Right lobe of liver (tissue), 6 donors: Measurements from ENCODE around the gene RAB34. TPM values are rescaled to one million over a fixed set of nuclear protein-coding genes. Genes with fewer than 3 reads are reported as not detected.

Experiments
- ATAC-seq, 4 donors: fragments of 200-7000 bp; cut with Tn5 transposase; one replicate each; pipeline ENCODE4 v1.9.1; 2020; ENCODE audit warnings: mild to moderate bottlenecking in 4 of 4, moderate library complexity in 4 of 4
- DNase-seq, 3 donors: peaks; one replicate each; pipeline ENCODE4 v3.0.0-alpha.2; 2020
- H3K27ac ChIP-seq, 3 donors: fragments of 200-600 bp; one replicate each; pipeline ENCODE4 v1.8.0; 2022
- H3K27me3 ChIP-seq, 2 donors: fragments of 200-600 bp; one replicate each; pipeline ENCODE4 v1.8.0; 2022
- H3K36me3 ChIP-seq, 4 donors: fragments of 200-600 bp; sonication (generic) in 1 of 4; one replicate each; pipeline versions ENCODE4 v1.5.1 to v1.8.0; 2017 to 2022; ENCODE audit warnings: control low read depth in 1 of 4
- H3K4me1 ChIP-seq, 4 donors: fragments of 200-600 bp; sonication (generic) in 1 of 4; one replicate each; pipeline versions ENCODE4 v1.5.1 to v1.8.0; 2017 to 2022; ENCODE audit warnings: control low read depth in 1 of 4
- H3K4me3 ChIP-seq, 3 donors: fragments of 200-600 bp; one replicate each; pipeline ENCODE4 v1.8.0; 2022
- H3K9me3 ChIP-seq, 4 donors: fragments of 200-600 bp; sonication (generic) in 1 of 4; one replicate each; pipeline versions ENCODE4 v1.5.1 to v1.8.0; 2017 to 2022; ENCODE audit warnings: control low read depth in 1 of 4
- CTCF ChIP-seq, 4 donors: fragments of 200-600 bp in 3 of 4; fragments of 450-650 bp in 1 of 4; IDR thresholded peaks; one replicate each; pipeline versions ENCODE4 v1.5.1 to v1.8.0; 2016 to 2022; ENCODE audit warnings: antibody characterized with exemption in 4 of 4, mild to moderate bottlenecking in 2 of 4
- POLR2A ChIP-seq: fragments of 450-650 bp; IDR thresholded peaks from one replicate; pipeline ENCODE4 v1.6.1; 2017; ENCODE audit warnings: antibody characterized with exemption, mild to moderate bottlenecking
- WGBS: methylation state at CpG from one replicate; pipeline ENCODE4 v1.1.6; 2018; ENCODE audit warnings: low coverage, low lambda C conversion rate; ENCODE audit not compliant: insufficient coverage; ENCODE audit errors: missing lambda C conversion rate; 5-methylcytosine and 5-hydroxymethylcytosine counted together
- intact Hi-C, 2 donors: fragments of 100-400 bp; cut with DNase I; formaldehyde crosslinking; loops; one replicate each; pipeline versions ENCODE4 v1.11.2 to v1.14.1; 2022
- total RNA-seq, 6 experiments: library from RNA; depleted of rRNA in 2 of 6; stranded (reverse); fragments of >200 nt in 2 of 6; fragmentation: NEBNext Ultra II Directional in 3 of 6; extraction: Animal tissue kit (Norgen Biotek cat#: 25700) in 3 of 6; gene quantifications; one replicate each; pipeline versions ENCODE4 v1.1.0 to v1.2.4, GENCODE V29; 2016 to 2023
- donor health status: DM: no; HTN: yes; CAD: no.
- donor health status: DM: no; HTN: no; CAD: no.
- donor health status: DM: no; HTN: no; CAD: no.
- donor health status: DM: no; HTN: yes; CAD: no.
- donor health status: DM: no; HTN: yes; CAD: no.

The RAB34 gene
- total RNA-seq, 6 experiments from 2014 or later = 2.5 to 12.5 (median 4.7) TPM

GRCh38 chr17:28756049-28756804 is 38.6 kb upstream of the RAB34 start:
- Histone ChIP-seq H3K9me3 (no peaks in the 10 kb centered on the region), H3K4me3 (no peak overlapping the region), H3K4me1 (peaks cover 0 to 5% (median 0%) of the 10 kb centered on the region in 4 donors), H3K27ac (no peak overlapping the region), H3K36me3 (peaks cover 0 to 12% (median 3%) of the 10 kb centered on the region in 4 donors), H3K27me3 (no peaks in the 10 kb centered on the region)
- DNase-seq = no peak
- 68% methylated on average over 5 of the region's 5 CpGs for WGBS
- ATAC-seq = peak in 1 of 4 donors; percentile 16
- intact Hi-C loops = loop anchor here (10.0 kb wide), 1 partner anchor 159 kb away; no protein-coding TSS in a partner anchor
- TF ChIP-seq POLR2A (no peak), CTCF (IDR thresholded peaks at IDR 0.05) (no peak)

DNA sequence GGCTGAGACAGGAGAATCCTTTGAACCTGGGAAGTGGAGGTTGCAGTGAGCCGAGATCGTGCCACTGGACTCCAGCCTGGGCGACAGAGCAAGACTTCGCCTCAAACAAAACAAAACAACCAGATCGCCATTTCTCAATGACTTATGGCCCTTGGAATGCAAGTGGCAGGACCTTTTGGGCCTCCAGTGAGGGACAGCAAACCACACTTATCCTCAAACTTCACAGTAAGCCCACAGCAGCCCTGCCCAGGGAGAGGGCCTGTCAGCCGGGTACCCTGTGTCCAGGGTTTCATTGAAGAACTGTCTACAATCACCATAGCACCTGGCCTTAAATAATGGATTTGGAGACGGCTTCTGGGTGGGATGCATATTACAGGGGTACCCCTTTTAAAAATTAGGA is 37.8 kb upstream of the RAB34 start:
- Histone ChIP-seq H3K9me3 (no peaks in the 10 kb centered on the region), H3K27me3 (no peaks in the 10 kb centered on the region), H3K4me3 (no peak overlapping the region), H3K4me1 (no peaks in the 10 kb centered on the region), H3K27ac (no peak overlapping the region), H3K36me3 (peaks cover 0 to 20% (median 5%) of the 10 kb centered on the region in 4 donors)
- WGBS = 75% methylated on average over 2 of the region's 7 CpGs
- no peak for DNase-seq
- no peak for ATAC-seq
- TF ChIP-seq POLR2A = no peak
- intact Hi-C loops = loop anchor here (10.0 kb wide), 1 partner anchor 159 kb away; no protein-coding TSS in a partner anchor

DNA sequence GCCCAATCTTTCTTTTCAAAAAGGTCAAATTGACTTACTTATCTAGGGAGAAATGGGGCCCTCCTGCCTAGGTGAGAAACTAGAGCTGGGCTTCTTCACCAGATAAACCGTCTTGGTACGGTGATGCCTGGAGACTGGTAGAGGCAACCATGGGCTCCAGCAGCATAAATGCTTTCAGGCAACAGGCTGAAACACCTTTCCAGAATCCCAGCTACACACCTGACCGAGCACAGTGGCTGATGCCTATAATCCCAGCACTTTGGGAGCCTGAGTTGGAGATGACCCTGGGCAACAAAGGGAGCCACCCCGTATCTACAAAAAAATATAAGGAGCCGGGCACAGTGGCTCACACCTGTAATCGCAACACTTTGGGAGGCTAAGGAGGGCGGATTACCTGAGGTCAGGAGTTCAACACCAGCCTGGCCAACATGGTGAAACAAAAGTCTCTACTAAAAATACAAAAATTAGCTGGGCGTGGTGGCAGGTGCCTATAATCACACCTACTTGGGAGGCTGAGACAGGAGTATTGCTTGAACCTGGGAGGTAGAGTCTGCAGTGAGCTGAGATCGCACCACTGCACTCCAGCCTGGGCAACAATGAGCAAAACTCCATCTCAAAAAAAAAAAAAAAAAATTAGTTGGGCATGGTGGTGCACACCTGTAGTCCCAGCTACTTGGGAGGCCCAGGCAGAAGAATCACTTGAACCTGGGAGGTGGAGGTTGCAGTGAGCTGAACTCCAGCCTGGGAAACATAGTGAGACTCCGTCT is 34.1 kb upstream of the RAB34 start:
- H3K4me1 ChIP-seq = peaks cover 0 to 7% (median 2%) of the 10 kb centered on the region in 4 donors
- H3K27me3 ChIP-seq = no peaks in the 10 kb centered on the region
- H3K9me3 ChIP-seq = no peaks in the 10 kb centered on the region
- intact Hi-C loops = loop anchor here (10.0 kb wide), 1 partner anchor 163 kb away; no protein-coding TSS in a partner anchor
- no peak overlapping the region for H3K27ac ChIP-seq
- DNase-seq (no peak), ATAC-seq (no peak)
- TF ChIP-seq CTCF (IDR thresholded peaks at IDR 0.05) = no peak
- no peak for TF ChIP-seq POLR2A
- H3K36me3 ChIP-seq = peaks cover 5 to 45% (median 16%) of the 10 kb centered on the region in 4 donors
- H3K4me3 ChIP-seq = no peak overlapping the region
- 93% methylated on average over 6 of the region's 10 CpGs for WGBS

DNA sequence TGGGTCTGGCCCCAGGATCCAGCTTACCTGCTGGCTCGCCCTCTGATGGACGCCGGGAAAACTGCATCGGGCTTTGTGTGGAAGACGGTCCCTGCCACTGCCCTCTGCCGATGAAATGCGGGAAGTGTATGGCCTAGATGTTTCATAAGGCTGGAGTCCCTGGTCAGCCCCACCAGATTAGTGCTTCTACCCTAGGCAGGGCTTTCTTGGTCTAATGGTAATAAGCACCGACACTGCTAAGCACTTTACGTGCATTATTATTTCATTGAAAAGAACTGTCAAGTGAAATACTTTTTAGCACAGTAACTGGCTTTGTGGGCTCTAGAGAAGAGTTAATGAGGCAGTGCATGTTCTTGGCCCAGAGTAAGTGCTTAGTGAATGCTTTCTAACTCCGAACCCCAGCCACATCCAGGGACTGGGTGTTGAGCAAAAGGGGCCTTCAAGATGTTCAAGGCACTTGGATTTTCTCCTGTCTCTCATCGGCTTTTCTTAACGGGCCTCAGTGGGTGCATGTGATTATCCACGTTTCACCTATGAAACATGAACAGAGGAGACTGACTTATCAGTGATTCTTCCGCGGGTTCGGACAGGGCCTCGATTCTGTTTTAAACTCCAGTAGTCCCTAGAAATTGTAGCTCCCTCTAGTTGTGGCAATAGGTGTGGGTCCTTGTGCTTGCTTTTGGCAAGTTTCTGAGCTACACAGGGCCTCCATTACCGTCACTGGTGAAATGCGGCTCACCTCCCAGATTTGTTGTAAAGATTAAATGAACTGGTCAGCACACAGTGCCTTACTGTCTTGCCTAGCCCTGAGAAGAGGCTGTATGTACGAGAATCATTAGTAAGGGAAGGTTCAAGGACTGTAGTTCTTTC is 32.7 kb upstream of the RAB34 start:
- intact Hi-C loops = loop anchor here (10.0 kb wide), 1 partner anchor 164 kb away; no protein-coding TSS in a partner anchor
- Histone ChIP-seq H3K4me1 (peaks cover 0 to 21% (median 9%) of the 10 kb centered on the region in 4 donors), H3K27me3 (no peaks in the 10 kb centered on the region), H3K4me3 (no peak overlapping the region), H3K27ac (no peak overlapping the region), H3K36me3 (peaks cover 5 to 45% (median 16%) of the 10 kb centered on the region in 4 donors), H3K9me3 (no peaks in the 10 kb centered on the region)
- 27% methylated on average over 18 of the region's 20 CpGs for WGBS
- peak; percentile 90 to 92 (median 92) for DNase-seq
- peak; percentile 77 to 87 (median 84) for ATAC-seq
- TF ChIP-seq CTCF (IDR thresholded peaks at IDR 0.05) (peak; percentile 99 to 100 (median 100)), POLR2A (no peak)
